Liver (tissue), 2 donors: ENCODE data around the gene CAMK2N2.

Source experiments
- CTCF ChIP-seq: fragments of 150-350 bp; IDR thresholded peaks from 2 replicates; pipeline ENCODE4 v1.5.1; 2017; ENCODE audit warnings: improper control_type of control experiment, low read depth, low read length; ENCODE audit not compliant: missing input control
- TF ChIP-seq, protein P1 (sequence below): IDR thresholded peaks from 2 replicates; pipeline ENCODE4 v1.6.1; 2016; ENCODE audit warnings: antibody characterized with exemption, mild to moderate bottlenecking
- donor health status: healthy.

GRCh38 chr3:184299488-184300377 is 38.4 kb upstream of the CAMK2N2 start:
- TF ChIP-seq, protein P1, sequence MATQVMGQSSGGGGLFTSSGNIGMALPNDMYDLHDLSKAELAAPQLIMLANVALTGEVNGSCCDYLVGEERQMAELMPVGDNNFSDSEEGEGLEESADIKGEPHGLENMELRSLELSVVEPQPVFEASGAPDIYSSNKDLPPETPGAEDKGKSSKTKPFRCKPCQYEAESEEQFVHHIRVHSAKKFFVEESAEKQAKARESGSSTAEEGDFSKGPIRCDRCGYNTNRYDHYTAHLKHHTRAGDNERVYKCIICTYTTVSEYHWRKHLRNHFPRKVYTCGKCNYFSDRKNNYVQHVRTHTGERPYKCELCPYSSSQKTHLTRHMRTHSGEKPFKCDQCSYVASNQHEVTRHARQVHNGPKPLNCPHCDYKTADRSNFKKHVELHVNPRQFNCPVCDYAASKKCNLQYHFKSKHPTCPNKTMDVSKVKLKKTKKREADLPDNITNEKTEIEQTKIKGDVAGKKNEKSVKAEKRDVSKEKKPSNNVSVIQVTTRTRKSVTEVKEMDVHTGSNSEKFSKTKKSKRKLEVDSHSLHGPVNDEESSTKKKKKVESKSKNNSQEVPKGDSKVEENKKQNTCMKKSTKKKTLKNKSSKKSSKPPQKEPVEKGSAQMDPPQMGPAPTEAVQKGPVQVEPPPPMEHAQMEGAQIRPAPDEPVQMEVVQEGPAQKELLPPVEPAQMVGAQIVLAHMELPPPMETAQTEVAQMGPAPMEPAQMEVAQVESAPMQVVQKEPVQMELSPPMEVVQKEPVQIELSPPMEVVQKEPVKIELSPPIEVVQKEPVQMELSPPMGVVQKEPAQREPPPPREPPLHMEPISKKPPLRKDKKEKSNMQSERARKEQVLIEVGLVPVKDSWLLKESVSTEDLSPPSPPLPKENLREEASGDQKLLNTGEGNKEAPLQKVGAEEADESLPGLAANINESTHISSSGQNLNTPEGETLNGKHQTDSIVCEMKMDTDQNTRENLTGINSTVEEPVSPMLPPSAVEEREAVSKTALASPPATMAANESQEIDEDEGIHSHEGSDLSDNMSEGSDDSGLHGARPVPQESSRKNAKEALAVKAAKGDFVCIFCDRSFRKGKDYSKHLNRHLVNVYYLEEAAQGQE: no peak
- TF ChIP-seq CTCF: no peak
